ENCODE results near the gene TMEM267. TPM values are rescaled to one million over a fixed set of nuclear protein-coding genes. Genes with fewer than 3 reads are reported as not detected.
"Not testable (repeated sequence)": the region's sequence is repeated elsewhere in the genome, so short reads cannot be mapped to it uniquely, and the experiment has no call there.

The TMEM267 gene
- total RNA-seq, 2 donors from 2014 or later = 7.3 to 11.8 TPM

DNA sequence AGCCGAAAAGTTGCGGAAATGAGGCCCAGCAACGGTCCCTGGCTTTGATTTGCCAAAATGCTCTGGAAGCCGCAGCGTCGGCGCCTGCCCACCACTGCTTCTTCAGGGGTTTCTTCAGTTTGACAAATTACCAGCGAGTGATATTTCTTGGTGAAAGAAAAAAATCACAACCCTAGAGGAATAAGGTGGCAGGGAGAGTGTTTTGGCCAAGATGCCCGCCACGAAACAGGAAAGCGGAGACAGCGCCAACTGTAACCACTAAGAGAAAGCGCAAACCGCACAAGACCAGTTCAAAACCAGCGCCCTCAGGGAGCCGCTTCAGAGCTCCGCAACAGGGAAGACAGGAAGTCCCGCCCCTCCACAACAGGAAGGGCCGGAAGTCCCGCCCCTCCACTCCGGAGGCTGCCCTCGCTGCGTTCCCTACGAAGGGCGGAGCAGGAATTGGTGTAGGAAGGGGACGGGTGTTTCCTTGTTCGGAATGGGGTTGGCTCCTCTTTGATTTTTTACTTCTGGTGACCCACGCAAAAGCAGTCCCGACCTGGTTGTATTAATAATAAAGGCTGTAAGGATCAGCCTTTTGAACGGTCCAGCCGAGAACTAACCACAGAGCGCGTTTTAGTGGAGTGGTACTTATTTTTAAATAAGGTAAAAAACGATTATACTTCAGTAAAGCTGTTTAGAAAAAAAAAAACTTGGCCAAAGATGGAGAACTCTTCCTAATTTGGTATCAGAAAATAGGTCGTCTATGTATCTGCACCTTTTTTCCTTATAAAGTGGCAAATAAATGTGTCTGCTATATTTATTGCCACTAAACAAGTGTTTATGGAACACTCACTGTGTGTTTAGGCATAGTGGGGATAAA is 31.4 kb upstream of the TMEM267 start, which contains the start of gene C5orf34:
Gene C5orf34, minus strand, starts transcription at position 333 of the 862 bp plus-strand sequence. CDS start 5,809 bp downstream, outside the sequence.
- Histone ChIP-seq H3K9me3 (no peaks in the 10 kb centered on the region), H3K4me1 (peaks cover 7% of the 10 kb centered on the region), H3K9ac (ENCODE audit: low read depth in 2 of 2, low read length in 2 of 2) (peak within 1 kb of the TSS; percentile 46 to 68), H3K36me3 (no peaks in the 10 kb centered on the region), H3K27ac (peak within 1 kb of the TSS; percentile 80), H3K4me3 (peak within 1 kb of the TSS; percentile 57), H3K27me3 (no peaks in the 10 kb centered on the region)
- DNase-seq = peak; percentile 98
- intact Hi-C loops (cut with DNase I) = no loop called here
- TF ChIP-seq, protein P1, sequence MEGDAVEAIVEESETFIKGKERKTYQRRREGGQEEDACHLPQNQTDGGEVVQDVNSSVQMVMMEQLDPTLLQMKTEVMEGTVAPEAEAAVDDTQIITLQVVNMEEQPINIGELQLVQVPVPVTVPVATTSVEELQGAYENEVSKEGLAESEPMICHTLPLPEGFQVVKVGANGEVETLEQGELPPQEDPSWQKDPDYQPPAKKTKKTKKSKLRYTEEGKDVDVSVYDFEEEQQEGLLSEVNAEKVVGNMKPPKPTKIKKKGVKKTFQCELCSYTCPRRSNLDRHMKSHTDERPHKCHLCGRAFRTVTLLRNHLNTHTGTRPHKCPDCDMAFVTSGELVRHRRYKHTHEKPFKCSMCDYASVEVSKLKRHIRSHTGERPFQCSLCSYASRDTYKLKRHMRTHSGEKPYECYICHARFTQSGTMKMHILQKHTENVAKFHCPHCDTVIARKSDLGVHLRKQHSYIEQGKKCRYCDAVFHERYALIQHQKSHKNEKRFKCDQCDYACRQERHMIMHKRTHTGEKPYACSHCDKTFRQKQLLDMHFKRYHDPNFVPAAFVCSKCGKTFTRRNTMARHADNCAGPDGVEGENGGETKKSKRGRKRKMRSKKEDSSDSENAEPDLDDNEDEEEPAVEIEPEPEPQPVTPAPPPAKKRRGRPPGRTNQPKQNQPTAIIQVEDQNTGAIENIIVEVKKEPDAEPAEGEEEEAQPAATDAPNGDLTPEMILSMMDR (IDR thresholded peaks at IDR 0.05) = no peak

DNA sequence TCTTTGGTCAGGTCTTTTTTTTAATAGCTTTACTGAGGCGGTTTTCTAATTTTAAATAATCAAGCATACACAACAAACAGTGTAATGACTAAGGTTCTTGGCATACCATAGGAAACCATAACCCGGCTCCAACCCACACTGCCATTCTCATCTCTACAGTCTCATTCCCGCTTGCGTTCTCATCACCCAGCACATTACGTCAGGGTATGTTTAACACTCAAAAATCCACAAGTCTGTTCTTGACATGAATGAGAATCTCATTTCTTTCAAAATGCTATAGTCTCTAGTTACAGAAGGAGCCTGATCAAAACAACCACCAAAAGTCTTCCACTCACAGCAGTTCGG is 30.8 kb upstream of the TMEM267 start:
- H3K4me3 ChIP-seq = peak overlapping the region; percentile 57
- H3K27ac ChIP-seq = peak overlapping the region; percentile 80
- H3K9ac ChIP-seq (ENCODE audit: low read depth in 2 of 2, low read length in 2 of 2) = peak overlapping the region; percentile 46 to 68
- TF ChIP-seq, protein P1 (IDR thresholded peaks at IDR 0.05) = no peak
- H3K36me3 ChIP-seq = no peaks in the 10 kb centered on the region
- intact Hi-C loops (cut with DNase I) = no loop called here
- no peaks in the 10 kb centered on the region for H3K9me3 ChIP-seq
- peaks cover 7% of the 10 kb centered on the region for H3K4me1 ChIP-seq
- no peak for DNase-seq
- no peaks in the 10 kb centered on the region for H3K27me3 ChIP-seq

DNA sequence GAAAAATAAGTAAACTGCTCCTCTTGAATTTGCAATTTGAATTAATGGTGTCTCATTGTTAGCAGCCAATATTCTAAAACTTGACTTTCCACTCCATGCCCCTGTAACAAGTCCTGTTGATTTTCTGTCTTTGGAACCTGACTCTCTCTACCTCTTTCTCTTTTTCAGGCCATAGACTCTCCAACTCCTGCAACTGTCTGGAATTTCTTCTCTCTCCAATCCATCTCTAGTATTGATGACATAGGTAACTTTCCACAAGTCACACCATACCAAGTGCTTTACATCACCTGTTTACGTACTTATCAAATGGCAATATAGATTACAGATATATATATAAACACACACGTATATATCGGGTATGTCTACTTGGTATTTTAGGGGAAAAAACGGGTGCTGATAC is 30.4 kb upstream of the TMEM267 start:
- Histone ChIP-seq H3K27ac (peak overlapping the region; percentile 80), H3K9ac (ENCODE audit: low read depth in 2 of 2, low read length in 2 of 2) (no peak overlapping the region), H3K4me1 (peaks cover 7% of the 10 kb centered on the region), H3K36me3 (no peaks in the 10 kb centered on the region), H3K9me3 (no peaks in the 10 kb centered on the region), H3K4me3 (peak overlapping the region; percentile 57), H3K27me3 (no peaks in the 10 kb centered on the region)
- TF ChIP-seq, protein P1 (IDR thresholded peaks at IDR 0.05) = no peak
- intact Hi-C loops (cut with DNase I) = no loop called here
- DNase-seq = no peak

DNA sequence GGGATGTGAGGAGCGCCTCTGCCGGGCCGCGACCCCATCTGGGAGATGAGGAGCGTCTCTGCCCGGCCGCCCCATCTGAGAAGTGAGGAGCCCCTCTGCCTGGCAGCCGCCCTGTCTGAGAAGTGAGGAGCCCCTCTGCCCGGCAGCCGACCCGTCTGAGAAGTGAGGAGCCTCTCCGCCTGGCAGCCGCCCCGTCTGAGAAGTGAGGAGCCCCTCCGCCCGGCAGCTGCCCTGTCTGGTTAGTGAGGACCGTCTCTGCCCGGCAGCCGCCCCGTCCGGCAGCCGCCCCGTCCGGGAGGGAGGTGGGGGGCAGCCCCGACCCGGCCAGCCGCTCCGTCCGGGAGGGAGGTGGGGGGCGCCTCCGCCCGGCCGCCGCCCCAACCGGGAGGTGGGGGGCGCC is 27.4 kb upstream of the TMEM267 start:
- H3K9ac ChIP-seq (ENCODE audit: low read depth in 2 of 2, low read length in 2 of 2); H3K9me3 ChIP-seq; H3K4me1 ChIP-seq; H3K27me3 ChIP-seq; H3K27ac ChIP-seq; H3K4me3 ChIP-seq; DNase-seq; intact Hi-C loops (cut with DNase I); H3K36me3 ChIP-seq: not testable (repeated sequence)

DNA sequence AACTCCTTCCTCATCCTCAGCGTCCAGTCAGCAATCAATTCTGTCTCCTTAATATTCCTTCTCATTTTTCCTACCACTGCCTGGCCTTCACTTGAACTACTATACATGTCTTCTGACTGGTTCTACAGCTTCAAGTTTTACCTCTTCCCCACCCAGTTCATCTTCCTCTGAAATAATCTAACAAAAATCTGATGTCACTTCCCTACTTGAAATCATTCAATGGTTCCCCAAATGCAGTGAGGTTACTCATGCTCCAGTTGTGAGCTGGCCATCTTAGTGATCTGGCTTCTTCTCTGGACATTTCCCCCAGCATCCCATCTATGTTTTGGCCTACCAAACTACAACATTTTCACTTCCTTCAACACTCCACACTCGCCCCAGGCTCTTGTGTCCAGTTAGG is 14.9 kb upstream of the TMEM267 start:
- Histone ChIP-seq H3K9ac (ENCODE audit: low read depth in 2 of 2, low read length in 2 of 2) (no peak overlapping the region), H3K27ac (no peak overlapping the region)
- intact Hi-C loops (cut with DNase I) = no loop called here

More for the DNA sequence above, 14.9 kb upstream of the TMEM267 start:
- Histone ChIP-seq H3K4me3 (no peak overlapping the region), H3K4me1 (no peaks in the 10 kb centered on the region), H3K9me3 (no peaks in the 10 kb centered on the region), H3K27me3 (no peaks in the 10 kb centered on the region), H3K36me3 (no peaks in the 10 kb centered on the region)
- TF ChIP-seq, protein P1 (IDR thresholded peaks at IDR 0.05) = no peak
- DNase-seq = no peak

Measured in colonic mucosa (tissue), 4 donors.